Activated effector memory CD4-positive, alpha-beta T cell treated with anti-CD3 and anti-CD28 coated beads, Interleukin-2, amount 50 U/mL, for 16 hours (primary cell): ENCODE results near the gene NBAS.
"Not testable (repeated sequence)": the region's sequence is repeated elsewhere in the genome, so short reads cannot be mapped to it uniquely, and the experiment has no call there.

Source experiments
- DNase-seq: peaks from one replicate; pipeline ENCODE4 v3.0.0-alpha.2; 2020

NBAS gene

GRCh38 chr2:15404511-15404910 is 156.6 kb downstream of the NBAS start:
- DNase-seq, result not testable (repeated sequence)

GRCh38 chr2:15400240-15400826 is 160.8 kb downstream of the NBAS start:
- DNase-seq, result no peak

GRCh38 chr2:15399241-15399640 is 161.9 kb downstream of the NBAS start:
- no peak for DNase-seq

- no peak for DNase-seq
These were observed 169.4 kb downstream of the NBAS start for GRCh38 chr2:15391751-15392150.

GRCh38 chr2:15389895-15390294 is 171.2 kb downstream of the NBAS start:
- no peak for DNase-seq

GRCh38 chr2:15389326-15389700 is 171.8 kb downstream of the NBAS start:
- DNase-seq, result no peak

GRCh38 chr2:15388406-15389325 is 172.5 kb downstream of the NBAS start:
- DNase-seq, result no peak

GRCh38 chr2:15385184-15385583 is 175.9 kb downstream of the NBAS start:
- no peak for DNase-seq

- DNase-seq, result no peak
These were observed 177.3 kb downstream of the NBAS start for GRCh38 chr2:15383695-15384350.

- DNase-seq, result no peak
These were observed 182.8 kb downstream of the NBAS start for GRCh38 chr2:15378148-15378908.

- no peak for DNase-seq
These were observed 183.9 kb downstream of the NBAS start for GRCh38 chr2:15377202-15377601.

GRCh38 chr2:15372019-15372418 is 189.1 kb downstream of the NBAS start:
- DNase-seq, result no peak

GRCh38 chr2:15369129-15369528 is 192.0 kb downstream of the NBAS start:
- DNase-seq, result no peak

- no peak for DNase-seq
These were observed 193.4 kb downstream of the NBAS start for GRCh38 chr2:15367715-15368114.

GRCh38 chr2:15367205-15367604 is 193.9 kb downstream of the NBAS start:
- no peak for DNase-seq

GRCh38 chr2:15365411-15365810 is 195.7 kb downstream of the NBAS start:
- DNase-seq, result no peak

GRCh38 chr2:15364561-15364960 is 196.6 kb downstream of the NBAS start:
- no peak for DNase-seq

GRCh38 chr2:15363734-15364133 is 197.4 kb downstream of the NBAS start:
- DNase-seq, result no peak

GRCh38 chr2:15363142-15363541 is 198.0 kb downstream of the NBAS start:
- no peak for DNase-seq

- DNase-seq, result no peak
These were observed 201.2 kb downstream of the NBAS start for GRCh38 chr2:15359716-15360531.

- DNase-seq, result no peak
These were observed 203.2 kb downstream of the NBAS start for GRCh38 chr2:15357922-15358321.

GRCh38 chr2:15357186-15357585 is 203.9 kb downstream of the NBAS start:
- DNase-seq, result no peak
